ENCODE data around the gene ZNF618. TPM values are rescaled to one million over a fixed set of nuclear protein-coding genes. Genes with fewer than 3 reads are reported as not detected.

ZNF618 gene
- total RNA-seq, 1 experiment from 2014 or later: 1.2 TPM

DNA sequence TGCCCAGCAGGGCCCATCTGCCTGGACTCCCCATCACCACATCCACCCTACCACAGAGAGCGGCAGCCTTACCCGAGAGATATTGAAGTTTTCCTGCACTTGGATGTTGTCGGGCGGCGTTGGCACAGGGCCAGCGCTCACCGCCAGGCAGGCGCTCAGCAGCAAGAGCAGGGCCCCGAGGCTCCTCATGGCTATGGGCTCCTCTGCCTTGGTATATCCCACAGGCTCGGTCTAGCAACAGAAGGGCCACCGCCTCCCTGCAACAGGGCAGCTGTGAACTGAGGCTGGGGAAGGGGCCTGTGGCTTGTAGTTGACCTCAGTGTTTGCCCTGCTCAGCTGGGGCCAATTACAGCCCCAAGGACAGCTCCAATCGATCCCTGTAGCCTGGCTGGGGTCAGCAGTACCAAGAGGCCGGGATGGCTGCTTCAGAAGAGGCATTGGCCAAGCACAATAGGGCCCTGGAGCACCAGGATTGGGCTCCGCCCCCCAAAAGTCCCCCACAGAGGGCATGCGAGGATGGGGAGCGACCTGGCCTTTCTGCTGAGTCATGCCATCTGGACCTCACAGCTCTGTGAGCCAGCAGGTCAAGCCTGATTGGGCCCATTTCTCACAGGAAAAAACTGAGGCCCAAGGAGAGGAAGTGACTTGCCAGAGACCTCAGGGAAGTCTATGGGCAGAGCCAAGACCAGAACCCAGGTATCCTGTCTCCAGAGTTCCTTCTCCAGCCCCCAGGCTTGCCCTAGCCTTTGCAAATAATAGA is 202.1 kb downstream of the ZNF618 start, which contains the start of gene AMBP:
Gene AMBP (minus strand): TSS at position 280 of the 760 bp plus-strand sequence. CDS start 91 bp downstream, at position 189.
- Mint-ChIP-seq H3K9me3 (ENCODE audit: unreplicated experiment) (peaks cover 10% of the 10 kb centered on the region), H3K4me1 (ENCODE audit: low read depth, unreplicated experiment) (peaks cover 45% of the 10 kb centered on the region), H3K36me3 (ENCODE audit: insufficient read depth, unreplicated experiment) (no peaks in the 10 kb centered on the region), H3K27me3 (ENCODE audit: insufficient read depth, unreplicated experiment) (no peaks in the 10 kb centered on the region), H3K4me3 (ENCODE audit: unreplicated experiment) (no peak within 1 kb of the TSS), H3K27ac (ENCODE audit: unreplicated experiment) (peak within 1 kb of the TSS; percentile 79)
- POLR2A ChIA-PET: no interaction called here
- intact Hi-C loops (cut with micrococcal nuclease; ENCODE audit: unreplicated experiment): no loop called here
- TF ChIP-seq, protein P1, sequence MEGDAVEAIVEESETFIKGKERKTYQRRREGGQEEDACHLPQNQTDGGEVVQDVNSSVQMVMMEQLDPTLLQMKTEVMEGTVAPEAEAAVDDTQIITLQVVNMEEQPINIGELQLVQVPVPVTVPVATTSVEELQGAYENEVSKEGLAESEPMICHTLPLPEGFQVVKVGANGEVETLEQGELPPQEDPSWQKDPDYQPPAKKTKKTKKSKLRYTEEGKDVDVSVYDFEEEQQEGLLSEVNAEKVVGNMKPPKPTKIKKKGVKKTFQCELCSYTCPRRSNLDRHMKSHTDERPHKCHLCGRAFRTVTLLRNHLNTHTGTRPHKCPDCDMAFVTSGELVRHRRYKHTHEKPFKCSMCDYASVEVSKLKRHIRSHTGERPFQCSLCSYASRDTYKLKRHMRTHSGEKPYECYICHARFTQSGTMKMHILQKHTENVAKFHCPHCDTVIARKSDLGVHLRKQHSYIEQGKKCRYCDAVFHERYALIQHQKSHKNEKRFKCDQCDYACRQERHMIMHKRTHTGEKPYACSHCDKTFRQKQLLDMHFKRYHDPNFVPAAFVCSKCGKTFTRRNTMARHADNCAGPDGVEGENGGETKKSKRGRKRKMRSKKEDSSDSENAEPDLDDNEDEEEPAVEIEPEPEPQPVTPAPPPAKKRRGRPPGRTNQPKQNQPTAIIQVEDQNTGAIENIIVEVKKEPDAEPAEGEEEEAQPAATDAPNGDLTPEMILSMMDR (IDR thresholded peaks at IDR 0.05; ENCODE audit: insufficient read depth in 1 of 2, low read depth in 1 of 2, low read length in 1 of 2, severe bottlenecking in 1 of 2, unreplicated experiment in 1 of 2): no peak
- Histone ChIP-seq H3K4me3 (ENCODE audit: low read depth, low read length) (no peak within 1 kb of the TSS), H3K27me3 (replicated peaks; ENCODE audit: control insufficient read depth, insufficient read depth, low read length) (no peaks in the 10 kb centered on the region), H3K4me1 (peaks cover 54% of the 10 kb centered on the region), H3K9me3 (peaks cover 6% of the 10 kb centered on the region; the same call in 1 of the 2 replicates), H3K36me3 (ENCODE audit: control insufficient read depth, insufficient read depth, low read length) (0 out of 2 replicates have a peak, but pooled peaks cover 2% of the 10 kb centered on the region)
- CTCF ChIA-PET: no interaction called here
- BruUV-seq (replicated peaks): no TSS peak
- peak in 1 of 2 experiments; percentile 37 for DNase-seq

DNA sequence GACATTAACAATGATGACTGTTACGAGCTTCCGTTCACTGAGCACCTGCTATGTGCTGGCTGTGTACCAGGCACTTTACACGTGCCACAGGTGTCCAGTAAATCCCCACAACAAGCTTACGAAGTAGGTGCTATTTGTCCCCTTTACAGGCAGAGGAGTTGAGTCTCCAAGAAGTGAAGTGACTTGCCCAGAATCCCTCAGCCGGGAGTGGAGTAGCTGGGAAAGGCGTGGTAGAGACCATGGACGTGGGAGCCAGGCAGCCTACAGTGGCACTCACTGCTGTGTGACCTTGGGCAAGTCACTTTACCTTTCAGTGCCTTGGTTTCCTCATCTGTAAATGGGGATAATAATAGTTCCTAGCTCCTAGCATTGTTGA is 202.7 kb downstream of the ZNF618 start:
- Histone ChIP-seq H3K36me3 (ENCODE audit: control insufficient read depth, insufficient read depth, low read length) (0 out of 2 replicates have a peak, but pooled peaks cover 2% of the 10 kb centered on the region), H3K27me3 (replicated peaks; ENCODE audit: control insufficient read depth, insufficient read depth, low read length) (no peaks in the 10 kb centered on the region), H3K4me3 (ENCODE audit: low read depth, low read length) (no peak overlapping the region), H3K9me3 (peaks cover 6% of the 10 kb centered on the region; the same call in 1 of the 2 replicates), H3K4me1 (peaks cover 54% of the 10 kb centered on the region)
- no TSS peak for BruUV-seq (replicated peaks)
- peak overlapping the region; percentile 65 for H3K27ac Mint-ChIP-seq (ENCODE audit: unreplicated experiment)
- DNase-seq: peak in 1 of 2 experiments; percentile 16
- H3K4me3 Mint-ChIP-seq (ENCODE audit: unreplicated experiment): no peak overlapping the region
- TF ChIP-seq, protein P1 (IDR thresholded peaks at IDR 0.05; ENCODE audit: insufficient read depth in 1 of 2, low read depth in 1 of 2, low read length in 1 of 2, severe bottlenecking in 1 of 2, unreplicated experiment in 1 of 2): no peak
- CTCF ChIA-PET: no interaction called here
- POLR2A ChIA-PET: no interaction called here
- peaks cover 10% of the 10 kb centered on the region for H3K9me3 Mint-ChIP-seq (ENCODE audit: unreplicated experiment)
- H3K27me3 Mint-ChIP-seq (ENCODE audit: insufficient read depth, unreplicated experiment): no peaks in the 10 kb centered on the region
- intact Hi-C loops (cut with micrococcal nuclease; ENCODE audit: unreplicated experiment): no loop called here
- no peaks in the 10 kb centered on the region for H3K36me3 Mint-ChIP-seq (ENCODE audit: insufficient read depth, unreplicated experiment)
- H3K4me1 Mint-ChIP-seq (ENCODE audit: low read depth, unreplicated experiment): peaks cover 45% of the 10 kb centered on the region

DNA sequence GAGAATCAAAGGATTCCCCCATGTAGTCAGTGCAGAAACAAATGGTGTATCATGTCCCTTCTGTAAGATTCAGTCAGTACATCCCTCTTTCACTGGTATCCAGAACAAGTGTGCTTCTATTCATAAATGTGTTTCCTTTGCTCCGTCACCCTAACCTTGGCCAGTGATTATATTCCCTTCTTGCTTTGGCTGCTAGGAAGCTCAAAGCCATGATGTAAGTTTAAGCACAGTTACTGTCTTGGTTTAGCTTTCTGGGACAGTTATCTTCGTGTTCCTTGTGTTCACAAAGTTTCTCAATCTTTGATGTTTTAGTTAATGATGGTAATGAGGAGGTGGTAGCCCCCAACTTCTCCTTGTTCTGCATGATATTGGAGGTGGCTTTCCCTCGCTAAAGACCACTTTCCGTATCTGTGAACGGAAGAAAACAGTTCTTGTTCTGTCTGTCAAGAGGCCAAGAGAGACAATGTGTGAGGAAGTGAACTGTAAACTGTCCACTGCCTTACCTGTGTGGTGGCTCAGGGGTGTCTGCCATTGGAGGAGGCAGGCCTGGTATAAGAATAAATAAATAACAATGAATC is 204.2 kb downstream of the ZNF618 start:
- Mint-ChIP-seq H3K4me1 (ENCODE audit: low read depth, unreplicated experiment) (peaks cover 45% of the 10 kb centered on the region), H3K4me3 (ENCODE audit: unreplicated experiment) (peak overlapping the region; percentile 32), H3K9me3 (ENCODE audit: unreplicated experiment) (no peaks in the 10 kb centered on the region), H3K27me3 (ENCODE audit: insufficient read depth, unreplicated experiment) (no peaks in the 10 kb centered on the region), H3K36me3 (ENCODE audit: insufficient read depth, unreplicated experiment) (no peaks in the 10 kb centered on the region), H3K27ac (ENCODE audit: unreplicated experiment) (peak overlapping the region; percentile 83)
- H3K9me3 ChIP-seq: peaks cover 6% of the 10 kb centered on the region; the same call in 1 of the 2 replicates
- TSS peak; percentile 75 for BruUV-seq (replicated peaks)
- CTCF ChIA-PET: interaction anchor here (1.0 kb wide), 1 partner anchor 28 kb away, joined by 9 read pairs; no protein-coding TSS in a partner anchor
- H3K27me3 ChIP-seq (replicated peaks; ENCODE audit: control insufficient read depth, insufficient read depth, low read length): no peaks in the 10 kb centered on the region
- H3K4me3 ChIP-seq (ENCODE audit: low read depth, low read length): no peak overlapping the region
- TF ChIP-seq, protein P1 (IDR thresholded peaks at IDR 0.05; ENCODE audit: insufficient read depth in 1 of 2, low read depth in 1 of 2, low read length in 1 of 2, severe bottlenecking in 1 of 2, unreplicated experiment in 1 of 2): no peak
- DNase-seq: no peak
- peaks cover 53% of the 10 kb centered on the region for H3K4me1 ChIP-seq
- POLR2A ChIA-PET: interaction anchor here (1.0 kb wide), 1 partner anchor 73 kb away, joined by 3 read pairs; no protein-coding TSS in a partner anchor
- 0 out of 2 replicates have a peak, but pooled peaks cover 2% of the 10 kb centered on the region for H3K36me3 ChIP-seq (ENCODE audit: control insufficient read depth, insufficient read depth, low read length)
- intact Hi-C loops (cut with micrococcal nuclease; ENCODE audit: unreplicated experiment): loop anchor here (1.0 to 5.0 kb wide), 5 partner anchors 8 to 343 kb away; no protein-coding TSS in a partner anchor
